Suprapubic skin (tissue), 3 donors: ENCODE data around the gene FAM229A.

Experiments used
- EP300 ChIP-seq: sonication (generic); formaldehyde crosslinking; IDR thresholded peaks from one replicate; pipeline ENCODE4 v1.6.1; 2017; ENCODE audit warnings: antibody characterized with exemption
- POLR2A ChIP-seq, 2 donors: fragments of 450-650 bp; IDR thresholded peaks; one replicate each; pipeline ENCODE4 v1.6.1; 2017; ENCODE audit warnings: antibody characterized with exemption in 2 of 2, mild to moderate bottlenecking in 2 of 2, moderate library complexity in 2 of 2
- TF ChIP-seq, protein P1 (sequence below), 2 donors: fragments of 200-600 bp in 1 of 2; fragments of 450-650 bp in 1 of 2; sonication (generic) in 1 of 2; IDR thresholded peaks; one replicate each; pipeline ENCODE4 v1.5.1; 2016 to 2019; ENCODE audit warnings: antibody characterized with exemption in 2 of 2, mild to moderate bottlenecking in 1 of 2, moderate library complexity in 1 of 2

DNA sequence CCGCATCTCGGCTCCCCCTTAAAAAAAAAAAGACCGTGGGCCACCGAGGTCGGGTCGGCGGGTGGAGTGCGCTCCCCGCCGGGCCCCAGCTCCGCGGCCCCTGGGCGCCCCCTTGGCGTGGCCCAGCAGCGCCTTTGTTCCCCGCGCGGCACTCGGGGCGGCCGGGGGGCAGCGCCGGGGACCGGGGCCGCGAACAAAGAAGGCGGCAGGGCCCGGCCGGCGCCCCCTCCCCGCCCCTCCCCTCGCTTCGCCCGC is 26.8 kb downstream of the FAM229A start:
- TF ChIP-seq, protein P1, sequence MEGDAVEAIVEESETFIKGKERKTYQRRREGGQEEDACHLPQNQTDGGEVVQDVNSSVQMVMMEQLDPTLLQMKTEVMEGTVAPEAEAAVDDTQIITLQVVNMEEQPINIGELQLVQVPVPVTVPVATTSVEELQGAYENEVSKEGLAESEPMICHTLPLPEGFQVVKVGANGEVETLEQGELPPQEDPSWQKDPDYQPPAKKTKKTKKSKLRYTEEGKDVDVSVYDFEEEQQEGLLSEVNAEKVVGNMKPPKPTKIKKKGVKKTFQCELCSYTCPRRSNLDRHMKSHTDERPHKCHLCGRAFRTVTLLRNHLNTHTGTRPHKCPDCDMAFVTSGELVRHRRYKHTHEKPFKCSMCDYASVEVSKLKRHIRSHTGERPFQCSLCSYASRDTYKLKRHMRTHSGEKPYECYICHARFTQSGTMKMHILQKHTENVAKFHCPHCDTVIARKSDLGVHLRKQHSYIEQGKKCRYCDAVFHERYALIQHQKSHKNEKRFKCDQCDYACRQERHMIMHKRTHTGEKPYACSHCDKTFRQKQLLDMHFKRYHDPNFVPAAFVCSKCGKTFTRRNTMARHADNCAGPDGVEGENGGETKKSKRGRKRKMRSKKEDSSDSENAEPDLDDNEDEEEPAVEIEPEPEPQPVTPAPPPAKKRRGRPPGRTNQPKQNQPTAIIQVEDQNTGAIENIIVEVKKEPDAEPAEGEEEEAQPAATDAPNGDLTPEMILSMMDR (IDR thresholded peaks at IDR 0.05) = no peak
- TF ChIP-seq EP300 (no peak), POLR2A (IDR thresholded peaks at IDR 0.05) (no peak)
